ENCODE data around the gene PPP1R2. TPM values are rescaled to one million over a fixed set of nuclear protein-coding genes. Genes with fewer than 3 reads are reported as not detected.

The PPP1R2 gene
- total and polyA plus RNA-seq, 9 of the 15 experiments (the other 6 are each of a cell fraction or from before 2014, with no cell fraction given) = 9.4 to 115 (median 40.3) TPM

GRCh38 chr3:195558602-195559001 is 15.5 kb upstream of the PPP1R2 start (continued):
- TF ChIP-seq REST (IDR thresholded peaks at IDR 0.05; ENCODE audit: borderline replicate concordance) = peak; percentile 70
- no peak for TF ChIP-seq REST (CRISPR knock-in tag; IDR thresholded peaks at IDR 0.05; ENCODE audit: low read depth)

GRCh38 chr3:195557322-195557721 is 14.2 kb upstream of the PPP1R2 start:
- FAIRE-seq = peak; percentile 48
- Histone ChIP-seq H3K9me3 (replicated peaks; ENCODE audit: control insufficient read depth, insufficient read depth, low read depth, low read length) (no peaks in the 10 kb centered on the region), H2AFZ (ENCODE audit: low read depth, low read length) (peak overlapping the region; percentile 3; the same call in 1 of the 2 replicates), H3K36me3 (ENCODE audit: control insufficient read depth, insufficient read depth, low read length) (no peaks in the 10 kb centered on the region), H4K20me1 (replicated peaks; ENCODE audit: control insufficient read depth, insufficient read depth, low read length) (no peaks in the 10 kb centered on the region), H3K4me3 (no peak overlapping the region), H3K79me2 (ENCODE audit: control insufficient read depth, insufficient read depth, low read length) (no peaks in the 10 kb centered on the region), H3K9ac (ENCODE audit: insufficient read depth in 1 of 2, low read depth in 2 of 2, low read length in 2 of 2) (no peak overlapping the region), H3K27ac (ENCODE audit: extremely low read depth, low read depth, low read length) (no peak overlapping the region), H3K9me1 (ENCODE audit: control insufficient read depth, insufficient read depth, low read length) (no peaks in the 10 kb centered on the region), H3K4me1 (replicated peaks in 1 of 2; ENCODE audit: control insufficient read depth in 2 of 2, insufficient read depth in 2 of 2, low read length in 2 of 2) (peaks cover 0 to 3% of the 10 kb centered on the region in 2 experiments; a peak in 1 of 5 replicates), H3K4me2 (ENCODE audit: insufficient read depth, low read length) (no peak overlapping the region), H3K27me3 (ENCODE audit: control insufficient read depth in 2 of 2, insufficient read depth in 2 of 2, low read length in 2 of 2) (peaks cover 6 to 7% of the 10 kb centered on the region in 2 experiments; a peak in 3 of 5 replicates)
- no peak for DNase-seq (ENCODE audit: extremely low read depth in 1 of 4, low spot score in 3 of 4)
- ATAC-seq = no peak
- POLR2A ChIA-PET = no interaction called here
- no TSS peak for BruUV-seq (replicated peaks)
- WGBS (ENCODE audit: insufficient coverage, low coverage, missing lambda C conversion rate) = 6% methylated on average over 4 of the region's 4 CpGs
- intact Hi-C loops (cut with micrococcal nuclease) = loop anchor here (5.0 kb wide), 2 partner anchors 55 to 220 kb away; no protein-coding TSS in a partner anchor
- in situ Hi-C loops (cut with MboI) = no loop called here
- CTCF ChIA-PET (ENCODE audit: low intra/inter-chr PET ratio) = interaction anchor here (0.7 kb wide), 1 partner anchor 293 kb away, joined by 3 read pairs; no protein-coding TSS in a partner anchor
- TF ChIP-seq USF2 (CRISPR knock-in tag; IDR thresholded peaks at IDR 0.05) = no peak
- no peak for TF ChIP-seq HNRNPLL (IDR thresholded peaks at IDR 0.05; ENCODE audit: low read depth, low read length, poor library complexity, severe bottlenecking)
- no peak for TF ChIP-seq ZNF511 (CRISPR knock-in tag; IDR thresholded peaks at IDR 0.05)
- no peak for TF ChIP-seq PBX2 (CRISPR knock-in tag; IDR thresholded peaks at IDR 0.05; ENCODE audit: low read depth)
- TF ChIP-seq PBX2 (tag; conservative IDR thresholded peaks at IDR 0.05; ENCODE audit: low read depth) = peak; percentile 38; the same call in 1 of the 2 replicates
- TF ChIP-seq FOXK2 (conservative IDR thresholded peaks at IDR 0.05 in 1 of 2, IDR thresholded peaks at IDR 0.05 in 1 of 2; ENCODE audit: low read depth in 2 of 2) = no peak

Data from K562 (cell line).